HepG2 (cell line): Measurements from ENCODE around the gene POLR3K. TPM values are rescaled to one million over a fixed set of nuclear protein-coding genes. Genes with fewer than 3 reads are reported as not detected.

ENCODE experiments used
- BHLHE40 ChIP-seq: IDR thresholded peaks from 2 replicates; pipeline ENCODE4 v1.6.1; 2011; ENCODE audit warnings: low read length, improper control_type of control experiment
- FOSL2 ChIP-seq: sonication (generic); formaldehyde crosslinking; IDR thresholded peaks from 2 replicates; pipeline ENCODE4 v1.4.0; 2020; ENCODE audit warnings: missing genetic modification reagents
- JUNB ChIP-seq: sonication (generic); formaldehyde crosslinking; IDR thresholded peaks from 2 replicates; pipeline ENCODE4 v1.8.0; 2022; ENCODE audit warnings: missing genetic modification reagents, mild to moderate bottlenecking, borderline replicate concordance
- NCOA1 ChIP-seq: sonication (generic); formaldehyde crosslinking; IDR thresholded peaks from 2 replicates; pipeline ENCODE4 v1.9.0; 2021; ENCODE audit warnings: missing genetic modification reagents
- SALL1 ChIP-seq: sonication (generic); formaldehyde crosslinking; IDR thresholded peaks from 2 replicates; pipeline ENCODE4 v1.8.0; 2022; ENCODE audit warnings: mild to moderate bottlenecking, missing genetic modification reagents
- SAP130 ChIP-seq: IDR thresholded peaks from 2 replicates; pipeline ENCODE4 v1.6.1; 2016; ENCODE audit warnings: low read depth
- U2AF1 ChIP-seq: fragments of 200-400 bp; formaldehyde crosslinking; optimal IDR thresholded peaks from 2 replicates; pipeline ENCODE3; 2017; ENCODE audit warnings: mild to moderate bottlenecking, low read depth, low read length
- ZNF891 ChIP-seq: sonication (generic); formaldehyde crosslinking; IDR thresholded peaks from 2 replicates; pipeline ENCODE4 v1.5.0; 2020; ENCODE audit warnings: mild to moderate bottlenecking, missing genetic modification reagents
- polyA plus RNA-seq, 8 experiments: library from polyadenylated mRNA; depleted of rRNA in 3 of 8; stranded (reverse) in 7 of 8; unstranded in 1 of 8; fragments of >200 nt; fragmentation: Illumina TruSeq in 4 of 8; extraction: Trizol in 4 of 8; gene quantifications; 2 replicates each; pipeline versions ENCODE4 v1.2.1 to v1.2.3, GENCODE V29; 2011 to 2016; ENCODE audit warnings: low read depth in 4 of 8, missing spikeins in 1 of 8, mixed read lengths in 1 of 8; ENCODE audit not compliant: insufficient read depth in 1 of 8
- total RNA-seq, 5 experiments: library from RNA; depleted of rRNA; stranded (reverse); fragments of >200 nt; fragmentation: Illumina TruSeq; extraction: Trizol; gene quantifications; 2 replicates each; pipeline ENCODE4 v1.2.3, GENCODE V29; 2016; ENCODE audit warnings: low read depth in 1 of 5
- TF ChIP-seq, protein P1 (sequence below): sonication (generic); formaldehyde crosslinking; IDR thresholded peaks from 2 replicates; pipeline ENCODE4 v1.9.0; 2021; ENCODE audit warnings: missing genetic modification reagents, borderline replicate concordance
- TF ChIP-seq, protein P2 (sequence below): IDR thresholded peaks from 2 replicates; pipeline ENCODE4 v1.6.1; 2012; ENCODE audit warnings: low read length, improper control_type of control experiment

The POLR3K gene
- total and polyA plus RNA-seq, 2 of the 13 experiments (the other 11 are each of a cell fraction or from before 2014, with no cell fraction given) = 14.8 to 18.8 TPM

DNA sequence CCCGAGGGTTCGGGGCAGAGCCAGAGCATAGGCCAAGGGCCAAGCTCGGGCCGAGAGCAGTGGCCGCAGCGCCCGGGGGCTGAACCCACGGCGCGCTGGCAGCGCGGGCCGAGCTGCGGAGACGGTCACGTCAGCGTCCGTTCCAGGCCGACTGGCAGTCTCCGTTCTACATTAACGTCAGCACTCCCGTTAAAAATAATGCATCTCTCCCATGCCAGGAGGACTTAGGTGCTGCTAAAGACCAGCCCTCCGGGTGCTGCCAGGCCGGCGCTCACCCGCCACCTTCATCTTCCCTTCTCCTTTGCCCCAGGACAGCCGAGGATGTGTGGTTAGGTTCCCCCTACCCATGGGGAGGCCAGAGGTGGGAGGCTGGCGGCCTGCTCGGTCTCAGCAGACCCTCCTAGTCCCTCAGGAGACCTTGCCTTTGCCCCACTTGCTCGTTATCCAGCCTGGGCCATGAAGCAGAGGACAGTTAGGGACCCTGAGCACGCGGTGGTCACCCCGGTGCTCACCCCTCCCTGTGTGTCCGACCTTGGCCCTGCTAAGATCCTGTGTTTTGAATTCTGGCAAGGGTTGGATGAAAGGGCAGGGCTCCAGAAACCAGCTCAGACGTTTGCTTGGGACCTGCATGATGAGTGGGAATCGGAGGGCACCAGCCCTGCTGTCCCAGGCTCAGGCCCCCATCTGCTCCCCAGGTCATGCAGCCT is 25.2 kb upstream of the POLR3K start (continued):
- TF ChIP-seq U2AF1 (no peak), NCOA1 (CRISPR knock-in tag) (no peak), SALL1 (CRISPR knock-in tag) (peak; percentile 25; the same call in 1 of the 2 replicates), FOSL2 (CRISPR knock-in tag) (0 out of 2 replicates have a peak, but pooled peaks have one; percentile 9), BHLHE40 (no peak), SAP130 (CRISPR knock-in tag) (peak; percentile 22; the same call in 1 of the 2 replicates), ZNF891 (CRISPR knock-in tag) (peak; percentile 52; the same call in 1 of the 2 replicates), JUNB (no peak)
- TF ChIP-seq, protein P1, sequence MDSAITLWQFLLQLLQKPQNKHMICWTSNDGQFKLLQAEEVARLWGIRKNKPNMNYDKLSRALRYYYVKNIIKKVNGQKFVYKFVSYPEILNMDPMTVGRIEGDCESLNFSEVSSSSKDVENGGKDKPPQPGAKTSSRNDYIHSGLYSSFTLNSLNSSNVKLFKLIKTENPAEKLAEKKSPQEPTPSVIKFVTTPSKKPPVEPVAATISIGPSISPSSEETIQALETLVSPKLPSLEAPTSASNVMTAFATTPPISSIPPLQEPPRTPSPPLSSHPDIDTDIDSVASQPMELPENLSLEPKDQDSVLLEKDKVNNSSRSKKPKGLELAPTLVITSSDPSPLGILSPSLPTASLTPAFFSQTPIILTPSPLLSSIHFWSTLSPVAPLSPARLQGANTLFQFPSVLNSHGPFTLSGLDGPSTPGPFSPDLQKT (CRISPR knock-in tag) = 0 out of 2 replicates have a peak, but pooled peaks have one; percentile 0
- TF ChIP-seq, protein P2, sequence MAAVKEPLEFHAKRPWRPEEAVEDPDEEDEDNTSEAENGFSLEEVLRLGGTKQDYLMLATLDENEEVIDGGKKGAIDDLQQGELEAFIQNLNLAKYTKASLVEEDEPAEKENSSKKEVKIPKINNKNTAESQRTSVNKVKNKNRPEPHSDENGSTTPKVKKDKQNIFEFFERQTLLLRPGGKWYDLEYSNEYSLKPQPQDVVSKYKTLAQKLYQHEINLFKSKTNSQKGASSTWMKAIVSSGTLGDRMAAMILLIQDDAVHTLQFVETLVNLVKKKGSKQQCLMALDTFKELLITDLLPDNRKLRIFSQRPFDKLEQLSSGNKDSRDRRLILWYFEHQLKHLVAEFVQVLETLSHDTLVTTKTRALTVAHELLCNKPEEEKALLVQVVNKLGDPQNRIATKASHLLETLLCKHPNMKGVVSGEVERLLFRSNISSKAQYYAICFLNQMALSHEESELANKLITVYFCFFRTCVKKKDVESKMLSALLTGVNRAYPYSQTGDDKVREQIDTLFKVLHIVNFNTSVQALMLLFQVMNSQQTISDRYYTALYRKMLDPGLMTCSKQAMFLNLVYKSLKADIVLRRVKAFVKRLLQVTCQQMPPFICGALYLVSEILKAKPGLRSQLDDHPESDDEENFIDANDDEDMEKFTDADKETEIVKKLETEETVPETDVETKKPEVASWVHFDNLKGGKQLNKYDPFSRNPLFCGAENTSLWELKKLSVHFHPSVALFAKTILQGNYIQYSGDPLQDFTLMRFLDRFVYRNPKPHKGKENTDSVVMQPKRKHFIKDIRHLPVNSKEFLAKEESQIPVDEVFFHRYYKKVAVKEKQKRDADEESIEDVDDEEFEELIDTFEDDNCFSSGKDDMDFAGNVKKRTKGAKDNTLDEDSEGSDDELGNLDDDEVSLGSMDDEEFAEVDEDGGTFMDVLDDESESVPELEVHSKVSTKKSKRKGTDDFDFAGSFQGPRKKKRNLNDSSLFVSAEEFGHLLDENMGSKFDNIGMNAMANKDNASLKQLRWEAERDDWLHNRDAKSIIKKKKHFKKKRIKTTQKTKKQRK = no peak
